CD4-positive, alpha-beta T cell treated with Interleukin-21 for 1 hour (primary cell): ENCODE data around the gene IL1RL2.

Experiments used
- DNase-seq: peaks from one replicate; pipeline ENCODE4 v3.0.0-alpha.2; 2020

The IL1RL2 gene

DNA sequence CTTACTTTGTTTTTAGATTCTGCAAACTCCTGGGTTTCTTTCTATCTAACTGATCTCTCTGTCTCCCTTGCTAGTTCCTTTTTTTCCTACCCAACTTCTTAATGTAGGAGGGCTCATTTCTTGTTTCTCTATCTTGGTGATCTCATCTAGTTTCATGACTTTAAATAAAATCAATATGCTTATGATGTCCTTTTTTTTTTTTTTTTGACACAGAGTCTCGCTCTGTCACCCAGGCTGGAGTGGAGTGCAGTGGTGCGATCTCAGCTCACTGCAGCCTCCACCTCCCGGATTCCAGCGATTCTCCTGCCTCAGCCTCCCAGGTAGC lies 82.3 kb downstream of the IL1RL2 start:
- DNase-seq = no peak

DNA sequence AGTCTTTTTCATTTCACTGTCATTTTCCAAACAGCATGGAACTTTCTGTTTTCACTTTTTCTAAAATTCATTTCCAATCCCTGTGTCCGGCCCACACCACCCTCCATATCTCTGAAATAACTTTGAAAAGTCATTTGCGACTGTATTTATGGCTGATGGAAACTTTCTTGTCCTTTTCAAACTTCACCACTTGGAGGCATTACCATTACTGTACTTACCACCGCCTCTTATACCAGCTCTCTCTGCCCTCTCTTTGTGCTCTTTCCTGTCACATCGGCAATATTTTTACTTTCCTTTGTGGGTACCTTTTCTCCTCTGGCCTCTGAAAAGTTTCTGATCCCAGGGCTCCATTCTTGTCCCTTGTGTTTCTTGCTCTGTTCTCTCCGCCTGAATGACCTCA lies 85.0 kb downstream of the IL1RL2 start:
- peak; percentile 25 for DNase-seq

DNA sequence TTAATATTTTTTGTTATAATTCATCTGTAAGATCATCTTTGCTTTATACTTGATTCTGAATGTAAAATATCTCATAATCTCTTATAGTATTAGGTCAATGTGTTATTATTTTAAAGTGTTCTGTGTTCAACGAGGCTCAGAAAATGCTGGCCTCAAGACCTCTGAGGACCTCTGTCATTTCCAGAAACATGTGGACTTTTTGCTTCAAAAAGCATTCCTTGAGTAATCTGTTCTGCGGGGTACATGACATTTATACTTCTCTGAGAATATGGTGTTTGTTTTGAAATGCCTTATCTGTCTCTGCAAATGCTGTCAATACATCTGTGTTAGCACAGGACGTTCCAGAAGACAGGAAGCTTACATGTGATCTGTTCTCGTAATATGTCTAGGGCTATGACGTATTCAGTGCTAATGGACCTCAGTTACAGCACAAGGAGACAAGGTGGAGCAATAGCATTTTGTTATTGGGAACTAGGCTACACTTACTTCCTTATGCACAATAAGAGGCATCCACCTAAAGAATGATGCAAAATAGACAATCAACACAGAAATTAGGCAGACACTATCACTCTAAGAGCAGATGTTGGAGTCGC lies 86.9 kb downstream of the IL1RL2 start:
- no peak for DNase-seq

DNA sequence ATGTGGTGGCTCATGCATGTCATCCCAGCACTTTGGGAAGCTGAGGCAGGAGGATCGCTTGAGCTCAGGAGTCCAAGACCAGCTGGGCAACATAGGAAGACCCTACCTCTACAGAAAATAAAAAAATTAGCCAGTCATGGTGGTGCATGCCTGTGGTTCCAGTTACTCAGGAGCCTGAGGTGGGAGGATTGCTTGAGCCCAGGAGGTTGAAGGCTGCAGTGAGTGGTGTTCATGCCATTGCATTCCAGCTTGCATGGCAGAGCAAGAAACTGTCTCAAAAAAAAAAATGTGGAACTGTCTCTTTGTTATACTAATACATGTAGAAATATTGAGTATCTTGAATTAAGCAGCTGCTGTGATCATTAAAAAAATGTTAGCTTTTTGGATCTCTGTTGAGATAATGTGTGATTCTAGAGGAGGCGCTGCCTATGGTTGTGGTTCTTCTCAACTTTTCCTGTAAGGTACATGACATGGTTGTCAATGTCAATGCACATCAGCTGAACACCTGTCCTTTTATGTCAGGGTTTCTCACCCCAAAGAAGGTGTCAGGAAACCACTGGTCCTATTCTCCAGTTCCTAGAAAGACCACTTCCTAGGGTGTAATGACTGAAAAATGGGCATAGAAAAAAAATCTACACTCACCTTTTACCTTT lies 89.9 kb downstream of the IL1RL2 start:
- DNase-seq = no peak

DNA sequence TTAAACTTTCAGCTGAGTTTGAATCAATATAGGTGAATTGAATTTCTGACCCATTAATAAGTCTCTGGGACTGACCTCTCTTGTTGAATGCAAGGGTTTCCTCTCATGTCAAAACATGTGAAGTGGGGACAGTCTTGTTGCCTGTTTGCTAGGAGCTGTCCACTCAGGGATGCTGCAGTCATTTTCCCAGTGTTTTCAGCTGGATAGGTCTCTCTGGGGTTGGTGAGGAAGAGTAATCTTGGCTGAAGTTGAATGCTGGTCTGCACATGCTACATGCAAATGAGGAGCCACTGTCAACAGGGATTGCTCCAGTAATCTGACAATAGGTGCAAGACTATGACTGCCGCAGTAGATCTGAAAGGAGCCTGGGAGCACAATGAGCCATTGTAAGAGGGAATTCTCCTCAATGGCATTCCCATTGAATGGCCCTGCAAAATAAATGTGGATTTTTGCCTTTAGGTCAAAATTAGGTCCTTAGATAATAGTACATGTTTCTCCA lies 90.4 kb downstream of the IL1RL2 start:
- DNase-seq = no peak

GRCh38 chr2:102278720-102279390 lies 92.0 kb downstream of the IL1RL2 start:
- DNase-seq = no peak

DNA sequence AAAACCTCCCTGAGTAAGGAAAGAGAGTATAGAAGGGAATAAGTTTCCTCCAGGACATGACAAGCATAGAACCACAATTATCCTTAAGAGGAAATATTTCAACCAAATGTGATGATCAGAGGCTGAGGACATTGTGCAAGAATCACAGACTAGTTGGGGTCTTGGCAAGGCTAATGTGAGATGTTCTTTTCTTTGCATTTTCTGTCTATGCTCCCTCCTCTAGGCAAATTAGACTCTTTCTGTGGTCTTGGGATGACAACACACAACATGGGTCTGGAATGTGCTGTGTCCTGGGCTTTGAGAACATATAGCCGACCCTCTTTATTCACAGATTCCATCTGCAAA lies 92.5 kb downstream of the IL1RL2 start:
- DNase-seq = no peak

- no peak for DNase-seq
These were observed 95.9 kb downstream of the IL1RL2 start for GRCh38 chr2:102282678-102283091.

DNA sequence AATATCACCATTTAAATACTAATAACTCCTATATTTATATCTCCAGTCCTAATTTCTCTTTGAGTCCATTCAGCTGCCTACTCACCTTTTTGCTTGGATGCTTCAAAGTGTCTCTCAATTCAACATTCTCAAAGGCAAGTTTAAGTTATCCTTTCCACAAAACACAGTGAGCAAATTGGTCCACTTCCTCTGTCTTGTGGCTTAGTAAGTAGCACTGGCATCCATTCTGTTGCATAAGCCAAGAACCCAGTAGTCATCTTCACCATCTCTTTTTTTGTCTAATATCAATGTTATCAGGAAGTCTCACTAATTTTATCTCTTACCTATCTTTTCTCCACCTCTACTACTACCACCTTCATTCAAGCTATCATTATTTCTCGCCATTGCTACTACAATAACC lies 97.2 kb downstream of the IL1RL2 start:
- DNase-seq = no peak

DNA sequence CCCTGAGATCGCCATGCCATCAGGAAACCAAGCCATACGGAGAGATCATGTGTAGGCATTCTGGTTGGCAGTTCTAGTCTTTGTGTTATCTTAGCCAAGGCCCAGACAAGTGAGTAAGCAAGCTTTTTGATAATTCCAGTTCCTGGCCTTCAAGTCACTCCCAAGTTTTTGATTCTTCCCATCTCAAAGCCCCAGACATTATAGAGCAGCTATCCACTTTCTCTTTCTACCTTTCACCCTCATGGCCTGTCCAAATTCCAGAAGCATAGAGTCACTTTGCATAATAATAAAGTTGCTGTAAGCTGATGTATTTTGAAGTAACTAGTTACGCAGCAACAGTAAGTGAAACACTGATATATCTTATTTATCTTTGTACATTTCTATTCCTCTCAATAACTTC lies 97.8 kb downstream of the IL1RL2 start:
- no peak for DNase-seq

DNA sequence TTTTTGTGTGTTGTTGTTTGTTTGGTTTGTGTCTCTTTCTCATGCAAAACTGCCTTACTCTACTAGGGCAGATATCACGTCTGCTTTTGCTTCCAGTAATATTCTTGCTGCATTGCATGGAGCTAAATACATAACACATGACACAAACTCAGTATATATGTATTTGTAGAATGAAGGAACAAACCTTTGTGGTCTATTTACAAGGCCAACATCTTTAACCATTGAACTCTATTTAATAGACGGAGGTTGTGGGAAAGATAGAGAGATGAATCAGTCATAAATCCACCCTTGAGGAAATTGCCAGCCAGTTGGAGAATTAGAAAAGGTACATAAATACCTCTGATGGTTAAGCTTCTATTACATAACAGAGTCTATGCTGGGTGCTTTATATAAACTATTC lies 98.5 kb downstream of the IL1RL2 start:
- no peak for DNase-seq

DNA sequence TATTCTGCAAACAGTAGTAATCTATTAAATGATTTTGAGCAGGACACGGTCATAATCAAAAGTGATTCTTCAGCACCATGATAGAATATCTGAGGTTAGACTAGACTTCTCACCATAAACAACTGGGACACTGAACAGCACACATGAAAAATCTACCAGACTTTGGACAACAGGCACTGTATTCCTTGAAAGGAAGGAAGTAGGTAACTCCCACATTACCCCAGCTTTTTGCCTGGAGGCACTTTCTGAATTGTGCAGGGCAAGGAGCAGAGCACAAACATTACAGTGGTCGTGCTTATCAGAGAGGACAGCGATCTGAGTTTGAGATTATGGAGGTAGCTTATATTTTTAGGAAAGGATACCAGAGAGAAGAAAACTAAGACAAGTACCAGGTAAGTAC lies 99.2 kb downstream of the IL1RL2 start:
- no peak for DNase-seq

DNA sequence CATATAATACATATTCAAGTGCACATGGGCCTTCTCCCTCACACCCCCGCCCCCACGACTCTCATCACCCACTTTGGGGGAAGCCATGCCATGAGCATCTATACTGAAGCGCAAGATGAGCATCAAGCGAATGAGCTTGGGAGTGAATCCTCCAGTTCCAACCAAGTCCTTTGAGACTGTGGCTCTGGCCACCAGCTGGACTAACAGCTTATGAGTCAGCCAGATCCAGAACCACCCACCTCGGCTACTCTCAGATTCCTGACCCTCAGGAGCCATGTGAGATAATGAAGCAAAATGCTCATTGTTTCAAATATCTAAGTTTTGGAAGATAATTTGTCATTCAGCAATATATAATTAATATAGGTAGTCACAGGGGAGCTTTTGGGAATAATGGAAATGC lies 102.3 kb downstream of the IL1RL2 start:
- no peak for DNase-seq
